Suprapubic skin (tissue), 3 donors: Measurements from ENCODE around the gene MACO1.

ENCODE experiments used
- CTCF ChIP-seq, 2 donors: fragments of 200-600 bp in 1 of 2; fragments of 450-650 bp in 1 of 2; sonication (generic) in 1 of 2; IDR thresholded peaks; one replicate each; pipeline ENCODE4 v1.5.1; 2016 to 2019; ENCODE audit warnings: antibody characterized with exemption in 2 of 2, mild to moderate bottlenecking in 1 of 2, moderate library complexity in 1 of 2
- EP300 ChIP-seq: sonication (generic); formaldehyde crosslinking; IDR thresholded peaks from one replicate; pipeline ENCODE4 v1.6.1; 2017; ENCODE audit warnings: antibody characterized with exemption
- POLR2A ChIP-seq, 2 donors: fragments of 450-650 bp; IDR thresholded peaks; one replicate each; pipeline ENCODE4 v1.6.1; 2017; ENCODE audit warnings: antibody characterized with exemption in 2 of 2, mild to moderate bottlenecking in 2 of 2, moderate library complexity in 2 of 2

DNA sequence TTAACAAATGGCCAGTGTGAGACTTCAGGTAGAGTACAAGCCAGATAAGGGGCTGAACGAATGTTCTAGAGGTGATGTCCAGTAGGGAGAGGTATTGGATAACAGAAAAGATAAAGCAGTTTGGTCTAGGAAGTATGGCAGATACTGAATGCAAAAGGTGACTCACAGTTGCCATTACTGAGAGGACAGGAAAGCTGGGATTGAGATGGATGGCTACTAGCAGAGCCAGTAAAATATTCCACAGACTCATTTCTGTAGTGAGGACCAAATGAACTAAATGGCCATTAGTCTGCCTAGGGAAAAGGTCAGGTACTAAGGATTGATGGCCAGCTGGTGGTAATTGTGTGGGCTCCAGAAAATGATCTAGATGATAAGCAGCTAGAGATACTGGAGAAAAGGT lies 11.5 kb downstream of the MACO1 start:
- TF ChIP-seq POLR2A (IDR thresholded peaks at IDR 0.05): no peak
- TF ChIP-seq CTCF (IDR thresholded peaks at IDR 0.05): no peak
- no peak for TF ChIP-seq EP300
